Activated effector memory CD4-positive, alpha-beta T cell treated with Interleukin-2 at 50 U/mL for 16 hours (primary cell): ENCODE results near the gene MACC1.

Source experiments
- DNase-seq: peaks from one replicate; pipeline ENCODE4 v3.0.0-alpha.2; 2020

Gene MACC1, protein sequence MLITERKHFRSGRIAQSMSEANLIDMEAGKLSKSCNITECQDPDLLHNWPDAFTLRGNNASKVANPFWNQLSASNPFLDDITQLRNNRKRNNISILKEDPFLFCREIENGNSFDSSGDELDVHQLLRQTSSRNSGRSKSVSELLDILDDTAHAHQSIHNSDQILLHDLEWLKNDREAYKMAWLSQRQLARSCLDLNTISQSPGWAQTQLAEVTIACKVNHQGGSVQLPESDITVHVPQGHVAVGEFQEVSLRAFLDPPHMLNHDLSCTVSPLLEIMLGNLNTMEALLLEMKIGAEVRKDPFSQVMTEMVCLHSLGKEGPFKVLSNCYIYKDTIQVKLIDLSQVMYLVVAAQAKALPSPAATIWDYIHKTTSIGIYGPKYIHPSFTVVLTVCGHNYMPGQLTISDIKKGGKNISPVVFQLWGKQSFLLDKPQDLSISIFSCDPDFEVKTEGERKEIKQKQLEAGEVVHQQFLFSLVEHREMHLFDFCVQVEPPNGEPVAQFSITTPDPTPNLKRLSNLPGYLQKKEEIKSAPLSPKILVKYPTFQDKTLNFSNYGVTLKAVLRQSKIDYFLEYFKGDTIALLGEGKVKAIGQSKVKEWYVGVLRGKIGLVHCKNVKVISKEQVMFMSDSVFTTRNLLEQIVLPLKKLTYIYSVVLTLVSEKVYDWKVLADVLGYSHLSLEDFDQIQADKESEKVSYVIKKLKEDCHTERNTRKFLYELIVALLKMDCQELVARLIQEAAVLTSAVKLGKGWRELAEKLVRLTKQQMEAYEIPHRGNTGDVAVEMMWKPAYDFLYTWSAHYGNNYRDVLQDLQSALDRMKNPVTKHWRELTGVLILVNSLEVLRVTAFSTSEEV

DNA sequence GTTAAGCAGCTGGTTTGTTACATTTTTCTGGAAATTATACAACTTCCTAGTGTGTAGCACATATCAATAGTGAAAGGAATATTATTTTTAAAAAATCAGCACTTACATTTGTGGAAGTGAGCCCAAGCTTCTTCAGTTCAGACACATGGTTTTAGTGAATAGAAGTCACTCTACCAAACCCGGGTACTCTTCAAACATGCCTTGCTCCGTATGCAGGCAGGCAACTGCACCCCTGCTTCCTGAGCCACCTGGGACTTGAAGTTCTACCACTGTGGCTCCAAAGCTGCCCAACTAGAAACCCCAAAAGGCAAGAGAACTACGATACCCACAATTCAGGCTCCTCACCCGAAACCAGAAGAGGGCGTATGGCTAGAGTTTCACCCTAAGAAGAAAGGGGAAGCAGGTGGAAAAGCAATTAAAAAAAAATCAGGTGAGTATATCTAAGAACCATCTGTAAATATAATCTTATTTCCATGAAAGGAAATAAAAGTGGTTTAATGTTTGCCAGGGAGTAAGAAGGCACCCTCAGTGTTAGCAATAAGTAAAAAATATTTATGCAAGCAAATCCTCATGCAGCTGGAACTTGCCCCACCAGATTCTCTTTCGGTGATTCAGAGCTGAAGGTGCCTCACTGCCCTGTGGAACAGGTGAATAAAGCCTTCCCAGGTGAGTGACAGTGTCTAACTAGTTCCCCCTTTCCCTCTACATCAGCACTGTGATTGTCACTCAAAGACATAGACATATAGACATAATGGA, at the start of gene MACC1:
Gene MACC1 (minus strand): TSS at position 192 of the 756 bp plus-strand sequence. CDS start 55,522 bp downstream, outside the sequence.
- DNase-seq: no peak

DNA sequence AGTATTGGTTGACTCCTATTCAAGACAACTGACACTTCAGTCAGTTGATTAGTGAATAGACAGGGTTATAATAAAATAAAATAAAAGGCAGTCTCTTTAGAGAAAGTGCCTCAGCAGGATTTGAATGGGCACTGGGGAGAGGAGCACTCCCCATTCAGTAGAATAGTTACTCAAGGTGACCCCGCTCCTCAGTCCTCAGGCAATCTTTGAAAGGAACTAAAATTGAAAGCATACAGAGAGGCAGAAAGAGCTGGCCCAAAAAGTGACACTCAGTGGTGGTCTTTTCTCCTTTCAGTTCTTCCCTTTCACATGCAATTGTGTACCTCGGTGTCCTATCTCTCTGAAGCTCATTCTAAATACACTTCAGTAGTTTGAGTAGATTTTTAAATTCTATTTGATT, 47.4 kb upstream of the MACC1 start:
- DNase-seq: no peak

DNA sequence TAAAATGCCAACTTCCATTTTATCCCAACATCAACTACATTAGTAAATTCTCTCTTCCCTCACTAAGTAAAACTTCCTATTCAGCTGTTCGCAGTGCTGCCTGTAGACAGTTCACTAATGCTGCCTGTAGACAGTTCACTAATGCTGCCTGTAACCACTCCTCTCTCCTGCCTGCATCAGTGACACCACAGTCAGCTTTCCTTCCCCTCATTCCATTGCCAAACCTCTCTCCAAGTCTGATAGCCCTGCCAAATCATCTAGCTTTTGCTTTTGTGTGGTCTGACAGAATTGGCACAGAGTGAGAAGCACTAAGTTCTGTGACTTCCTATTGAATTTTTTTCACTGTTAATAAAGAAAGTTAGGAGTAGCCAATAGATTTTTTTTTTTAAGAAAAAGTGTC, 43.0 kb upstream of the MACC1 start:
- no peak for DNase-seq

DNA sequence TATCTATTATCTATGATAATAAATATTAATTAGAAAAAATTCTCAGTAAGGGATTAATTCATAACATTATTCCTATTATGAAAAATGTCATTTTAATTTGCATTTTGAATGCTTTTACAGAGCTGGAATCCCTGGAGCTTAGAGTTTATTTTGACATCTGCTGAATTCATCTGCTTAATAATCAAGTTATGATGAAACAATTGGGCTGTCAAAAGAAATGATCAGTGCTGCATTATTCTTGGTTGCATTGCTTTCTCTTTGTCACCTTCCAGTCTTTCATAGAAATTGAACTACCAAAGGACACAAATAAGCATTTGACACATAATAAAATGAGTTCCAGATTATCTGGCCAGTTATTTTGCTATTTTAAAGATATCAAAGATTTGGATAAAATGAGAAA, 40.0 kb upstream of the MACC1 start:
- no peak for DNase-seq

DNA sequence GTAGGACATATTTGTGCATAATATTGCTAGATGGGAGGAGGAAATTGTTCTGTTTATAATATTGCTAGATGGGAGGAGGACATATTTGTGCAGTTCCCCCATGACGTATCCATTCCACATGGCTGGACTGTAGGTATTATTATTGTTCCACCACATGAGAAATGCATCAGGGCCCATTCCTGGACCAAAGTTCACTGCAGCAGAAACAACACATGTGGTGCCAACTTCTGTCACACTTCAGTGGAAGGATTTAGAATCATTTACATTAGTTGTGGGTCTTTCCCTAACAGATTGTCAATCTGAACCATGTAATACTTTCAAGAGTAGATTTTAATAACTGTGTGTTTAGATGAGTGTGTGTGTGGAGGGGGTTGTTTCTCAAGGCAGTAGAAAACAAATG, 32.7 kb upstream of the MACC1 start:
- DNase-seq: no peak

DNA sequence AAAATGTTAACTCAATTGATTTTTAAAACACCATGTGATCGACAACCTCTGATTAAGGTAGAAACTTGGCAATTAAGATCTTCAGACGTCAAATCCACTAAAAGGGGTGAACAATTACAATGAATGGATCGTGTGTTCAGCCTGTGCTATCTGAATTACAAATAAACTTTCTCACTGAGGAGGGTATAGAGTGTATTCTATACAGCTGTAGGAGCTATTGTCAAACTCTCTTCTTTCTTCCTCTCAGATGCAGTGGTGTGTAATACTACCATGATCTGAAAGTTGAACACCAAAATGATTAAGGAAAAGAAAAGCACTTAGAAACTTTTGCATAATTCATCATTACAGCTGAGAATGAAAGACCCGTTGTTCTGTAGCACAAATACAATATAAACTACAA, 32.2 kb upstream of the MACC1 start:
- no peak for DNase-seq

DNA sequence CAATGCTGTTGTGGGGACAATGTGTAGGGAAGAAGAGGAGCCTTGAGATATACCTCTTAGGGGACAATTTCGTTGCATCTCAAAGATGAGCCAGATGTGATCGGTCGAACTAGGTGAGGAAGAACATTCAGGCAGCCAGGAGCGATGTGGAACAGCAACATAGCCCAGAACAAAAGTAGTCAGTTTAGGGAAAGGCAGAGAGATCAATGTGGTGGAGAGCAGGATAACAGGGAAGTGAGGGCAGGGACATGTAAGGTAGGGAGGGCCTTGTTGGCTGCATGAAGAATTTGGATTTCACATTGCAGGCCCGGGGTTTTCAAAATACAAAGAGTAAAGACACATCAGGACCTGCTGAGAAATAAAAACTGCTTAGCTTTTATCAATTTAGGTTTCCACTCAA, 29.1 kb upstream of the MACC1 start:
- no peak for DNase-seq

DNA sequence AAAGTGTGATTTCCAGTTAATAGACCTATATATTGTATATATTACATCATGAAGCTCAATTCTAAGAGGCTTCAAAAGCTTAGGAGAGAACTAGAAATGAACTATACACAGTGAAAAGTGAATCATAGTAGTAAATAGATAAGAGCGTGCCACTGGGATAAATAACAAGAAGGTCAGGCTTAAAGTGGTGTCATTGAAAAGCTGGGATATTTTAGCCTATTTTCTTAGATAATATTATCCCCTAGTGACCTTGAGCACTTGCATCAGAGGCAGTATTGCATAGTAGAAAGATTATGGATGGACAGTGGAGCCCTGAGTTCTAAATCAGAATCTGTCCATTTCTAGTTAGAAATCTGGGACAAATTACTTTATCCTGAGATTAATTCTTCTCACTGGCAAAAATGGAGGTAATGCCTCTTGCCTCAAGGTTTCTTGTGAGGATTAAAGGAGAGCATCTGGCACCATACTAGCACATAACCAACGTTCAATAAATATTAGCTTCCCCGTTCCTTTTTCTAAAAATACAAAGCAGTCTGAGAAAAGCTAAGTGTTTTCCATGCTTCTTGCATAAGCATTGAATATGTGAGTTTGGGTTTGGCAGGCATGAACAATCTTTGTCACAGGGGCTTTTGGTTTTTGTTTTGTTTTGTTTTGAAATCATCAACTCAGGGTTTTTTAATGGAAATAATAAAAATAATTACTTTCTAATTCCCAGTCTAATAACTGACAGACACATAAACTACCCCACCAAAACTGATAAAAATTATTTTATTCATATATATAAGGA, 27.3 kb upstream of the MACC1 start:
- DNase-seq: no peak

DNA sequence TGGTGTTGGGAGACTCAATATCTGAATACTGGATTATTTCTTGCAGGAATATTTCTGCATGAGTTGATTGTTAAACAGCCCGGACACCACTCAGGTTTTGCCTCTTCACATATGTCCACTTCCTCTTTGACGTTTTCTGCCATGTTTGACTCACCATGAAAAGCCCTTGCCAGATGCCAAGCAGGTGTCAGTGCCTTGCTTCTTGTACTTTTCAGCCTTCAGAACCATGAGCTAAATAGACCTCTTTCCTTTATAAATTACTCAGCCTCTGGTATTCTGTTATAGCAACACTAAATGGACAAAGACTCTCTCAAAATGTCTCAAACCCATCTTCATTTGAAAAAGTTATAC, 24.7 kb upstream of the MACC1 start:
- no peak for DNase-seq

DNA sequence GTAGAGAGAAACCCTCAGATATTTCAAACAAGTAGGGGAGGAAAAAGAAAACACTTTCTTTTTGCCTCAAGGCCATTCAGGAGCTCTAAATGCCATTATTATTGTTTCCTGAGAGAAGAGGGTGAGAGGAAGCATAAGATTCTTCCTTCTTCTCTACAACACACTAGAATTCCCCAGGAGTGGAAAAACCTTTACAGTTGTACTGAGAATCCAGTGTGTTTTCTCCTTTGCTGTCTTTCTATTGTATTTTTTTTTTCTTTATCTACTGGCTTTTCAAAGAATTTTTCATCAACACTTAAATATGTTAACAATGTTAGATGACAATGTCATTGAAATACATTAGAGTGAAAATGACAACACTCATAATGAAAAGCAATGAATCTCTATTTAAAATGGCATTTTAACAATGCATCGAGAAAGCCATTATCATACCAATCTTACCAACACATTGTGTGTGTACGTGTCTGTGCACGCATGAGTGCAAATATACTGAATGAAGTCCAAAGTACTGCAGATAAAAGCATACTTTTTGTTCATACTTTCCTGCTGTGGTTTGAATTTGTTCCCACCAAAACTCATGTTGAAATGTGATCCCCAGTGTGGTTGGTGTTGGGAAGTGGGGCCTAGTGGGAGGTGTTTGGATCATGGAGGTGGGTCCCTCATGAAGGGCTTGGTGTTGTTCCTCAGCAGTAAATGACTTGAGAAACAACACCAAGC, 24.2 kb upstream of the MACC1 start:
- DNase-seq: no peak

DNA sequence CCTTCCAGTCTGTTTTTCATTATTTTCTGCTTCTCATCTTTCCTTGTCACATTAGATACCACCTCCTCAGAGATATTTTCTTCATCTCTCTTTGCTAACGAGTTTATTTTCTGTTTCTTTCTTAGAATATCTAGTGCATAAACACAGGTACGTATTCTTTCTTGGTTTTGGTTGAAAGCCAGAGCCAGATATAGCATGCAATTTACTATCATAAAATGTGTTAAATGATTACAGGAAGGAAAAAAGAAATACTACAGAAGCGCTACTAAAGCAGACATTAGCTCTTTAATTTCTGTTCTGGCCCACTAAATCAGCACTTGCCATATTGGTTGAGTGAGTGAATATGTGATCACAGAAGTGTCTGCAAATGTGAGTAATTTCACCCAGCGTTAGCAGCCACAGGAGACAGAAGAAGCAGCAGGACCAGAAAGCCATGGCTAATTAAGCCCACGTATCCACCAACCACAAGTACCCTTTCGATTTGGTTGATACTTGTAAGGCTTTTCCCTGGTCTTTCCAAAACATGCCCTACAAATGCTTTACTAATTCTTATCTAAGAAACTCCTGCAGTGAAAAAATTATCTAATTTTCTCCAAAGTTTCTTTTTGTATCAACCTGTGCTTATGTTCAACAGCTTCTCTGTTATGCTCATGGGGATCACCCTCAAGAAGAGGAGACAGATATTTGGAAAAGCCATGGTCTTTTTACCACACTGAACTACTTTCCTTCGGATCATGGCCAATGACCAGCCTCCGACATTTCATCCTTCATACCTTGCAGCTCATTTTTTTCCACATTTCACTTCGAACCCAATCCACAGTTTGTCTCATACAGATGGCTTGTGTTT, 23.1 kb upstream of the MACC1 start:
- no peak for DNase-seq

DNA sequence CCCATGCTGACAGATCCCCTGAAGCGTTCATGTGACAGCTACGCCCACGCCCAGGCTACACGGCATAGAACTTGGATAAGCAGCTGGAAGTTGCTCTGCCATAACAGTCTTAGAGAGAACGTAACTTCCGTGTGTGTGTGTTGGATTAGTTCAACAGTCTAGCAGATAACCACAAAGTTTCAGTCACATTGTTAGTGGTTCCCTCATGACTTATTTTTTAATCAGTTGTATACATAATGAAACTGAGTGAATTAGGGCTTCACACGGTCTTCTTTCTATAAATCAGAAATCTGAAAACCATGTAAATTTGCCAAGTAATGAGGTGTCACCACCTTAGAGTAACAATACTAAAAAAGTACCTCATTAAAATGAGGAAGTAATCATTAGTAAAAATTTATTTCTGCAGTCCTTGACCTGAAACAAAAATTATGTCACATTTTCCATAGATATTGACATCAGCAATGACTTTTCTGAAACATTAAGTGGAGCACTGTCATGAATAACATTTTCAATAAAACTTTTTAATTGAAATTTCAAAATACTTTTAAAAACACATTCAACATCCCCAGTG, 21.7 kb upstream of the MACC1 start:
- DNase-seq: no peak

DNA sequence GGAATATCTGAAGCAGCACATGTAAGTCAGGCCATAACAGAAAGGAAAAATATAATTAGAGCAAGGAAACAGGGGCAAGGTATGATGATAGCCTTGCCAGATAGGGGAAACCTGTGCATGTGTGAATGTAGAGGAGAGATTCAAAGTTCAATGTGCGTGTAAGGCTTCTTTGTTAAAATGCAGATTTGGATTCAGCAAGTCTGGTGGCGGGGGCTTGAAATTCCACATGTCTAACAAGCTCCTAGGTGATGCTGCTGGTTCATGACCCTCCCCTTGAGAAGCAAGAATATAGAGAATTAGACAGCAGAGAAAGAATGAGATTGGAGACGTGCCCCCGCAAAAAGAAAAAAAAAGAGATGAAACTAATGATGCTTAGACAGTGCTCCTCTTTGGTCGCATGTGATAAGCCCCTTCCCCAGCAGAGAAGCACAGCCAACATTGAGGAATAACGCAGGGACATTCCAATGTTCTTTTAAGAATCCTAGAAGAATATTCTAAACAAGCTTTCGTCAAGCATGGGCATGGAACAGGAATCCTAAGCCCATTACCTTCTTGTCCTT, 21.1 kb upstream of the MACC1 start:
- no peak for DNase-seq

DNA sequence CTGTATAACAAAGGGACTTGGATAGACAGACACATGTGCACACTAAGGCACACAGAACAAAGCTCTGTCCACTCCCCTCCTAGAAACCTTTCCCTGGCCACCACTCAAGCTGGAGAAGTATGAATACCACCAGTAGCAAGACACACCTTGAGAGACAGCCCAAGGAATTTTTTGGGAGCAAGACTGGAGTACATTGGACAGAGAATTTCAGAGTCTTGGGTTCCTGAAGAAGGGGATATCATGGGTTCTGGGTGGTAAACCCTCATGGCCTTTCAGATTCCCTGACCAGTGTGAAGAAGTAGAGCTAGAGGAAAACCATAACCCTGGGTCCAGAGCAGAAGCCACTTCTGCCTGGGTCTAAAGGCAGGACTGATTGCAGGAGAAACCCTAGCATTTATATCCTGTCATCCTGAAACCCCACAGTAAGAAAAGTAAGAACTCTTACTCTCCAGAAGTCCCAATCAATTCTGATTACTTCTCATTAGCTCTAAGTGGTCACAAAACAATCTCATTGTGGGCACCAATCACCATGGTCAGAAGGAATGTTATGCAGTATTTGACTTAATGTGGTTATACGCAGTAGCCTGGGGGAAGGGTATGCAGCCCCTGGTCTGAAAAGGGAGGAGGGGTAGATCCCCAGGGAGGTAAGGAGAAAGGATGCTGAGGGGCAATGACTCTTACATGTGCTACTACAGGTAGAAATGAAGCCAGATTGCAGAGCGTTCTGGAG, 20.4 kb upstream of the MACC1 start:
- DNase-seq: no peak

DNA sequence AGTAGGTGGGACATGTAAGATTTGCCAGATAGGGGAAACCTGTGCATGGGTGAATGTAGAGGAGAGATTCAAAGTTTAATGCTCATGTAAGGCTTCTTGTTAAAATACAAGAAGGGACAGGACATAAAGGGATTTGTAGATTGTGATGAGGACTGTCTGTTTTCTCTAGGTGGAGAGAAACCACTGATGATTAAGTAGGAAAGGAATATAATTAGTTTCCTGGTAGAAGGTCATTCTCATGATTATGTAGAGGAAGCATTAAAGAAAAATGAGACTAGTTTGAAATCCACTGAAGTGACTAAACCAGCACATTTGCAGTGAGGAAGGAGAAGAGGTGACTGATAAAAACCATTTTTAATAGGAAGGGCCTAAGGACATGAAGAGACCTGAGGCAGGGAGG, 19.6 kb upstream of the MACC1 start:
- DNase-seq: no peak

DNA sequence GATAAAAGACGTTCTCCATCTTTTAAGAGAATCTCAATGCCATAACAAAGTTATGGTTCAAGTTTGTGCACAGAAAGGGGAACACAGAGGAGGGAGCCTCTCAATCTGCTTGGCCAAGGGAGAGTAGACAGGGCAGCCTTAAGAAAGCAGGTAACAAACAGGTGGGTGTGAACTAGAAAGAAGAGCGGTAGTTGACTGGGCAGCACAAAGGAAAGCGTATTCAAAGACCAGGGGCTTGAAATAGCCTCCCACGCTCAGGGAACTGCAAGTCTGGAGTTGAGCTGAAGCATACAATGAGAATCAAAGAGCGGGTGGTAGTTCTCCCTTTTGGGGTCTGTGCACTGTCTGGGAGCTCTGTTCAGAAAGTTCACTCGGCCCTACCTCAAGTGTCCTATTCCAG, 18.9 kb upstream of the MACC1 start:
- DNase-seq: no peak

DNA sequence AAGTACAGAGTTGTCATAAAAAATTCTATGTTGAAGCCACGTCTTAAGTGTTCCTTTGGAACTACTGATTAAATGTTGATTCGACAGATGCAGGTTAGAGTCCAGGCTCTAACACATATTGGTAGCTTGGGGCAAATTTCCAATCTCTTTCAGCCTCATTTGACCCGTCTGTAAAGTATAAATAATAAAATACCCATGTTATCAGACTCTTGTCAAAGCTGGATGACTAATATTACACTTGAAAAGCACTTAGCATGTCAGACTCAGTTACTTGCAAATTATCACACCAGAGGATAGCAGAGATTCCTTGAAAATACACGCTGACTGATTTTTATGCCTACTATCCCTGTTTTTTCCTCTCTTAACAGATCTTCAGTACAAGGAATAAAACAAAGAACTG, 18.1 kb upstream of the MACC1 start:
- DNase-seq: no peak

DNA sequence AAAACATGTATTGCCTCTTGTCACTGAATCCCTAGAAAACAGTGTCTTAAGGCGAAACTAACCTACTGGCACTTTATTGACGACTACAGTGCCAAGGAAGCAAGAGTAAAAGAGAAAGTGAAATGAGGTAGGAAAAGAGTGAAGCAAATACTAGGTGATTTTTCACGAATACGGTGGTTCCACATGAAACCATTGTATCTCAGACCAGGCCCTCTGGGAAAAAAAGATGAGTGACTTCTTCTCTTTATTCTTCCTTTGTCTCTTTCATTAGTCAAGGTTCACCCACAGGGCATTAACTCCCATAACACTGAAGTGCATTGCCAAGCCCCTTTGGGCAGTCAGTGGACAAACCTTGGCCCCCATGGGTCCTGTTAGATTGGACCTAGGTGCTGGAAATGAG, 16.2 kb upstream of the MACC1 start:
- DNase-seq: no peak

DNA sequence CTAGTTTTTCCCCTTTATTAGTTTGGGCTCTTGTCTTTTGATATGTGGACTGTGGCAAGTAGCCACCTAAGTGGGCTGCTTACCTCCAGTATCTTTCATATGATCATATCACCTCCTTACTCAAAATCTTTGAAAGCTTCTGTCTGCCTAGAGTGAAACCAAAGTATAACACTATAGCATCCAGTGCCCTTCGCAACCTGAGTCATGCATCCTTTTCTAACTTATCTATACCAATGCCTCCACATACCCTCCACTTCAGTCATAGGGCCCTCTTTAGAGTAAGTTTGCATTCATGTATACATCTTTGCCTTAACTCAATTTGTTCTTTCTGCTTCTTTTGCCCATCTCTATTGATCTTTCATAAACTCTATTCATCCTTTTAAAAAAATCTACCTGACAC, 15.7 kb upstream of the MACC1 start:
- DNase-seq: no peak
